ENCODE measurements around the gene COPS6. TPM values are rescaled to one million over a fixed set of nuclear protein-coding genes. Genes with fewer than 3 reads are reported as not detected.
A peak's percentile ranks its signal among the peaks of the same experiment; 100 is the strongest.

Gene COPS6
- total and polyA plus RNA-seq, 2 experiments from 2014 or later: 69.6 to 315 TPM

DNA sequence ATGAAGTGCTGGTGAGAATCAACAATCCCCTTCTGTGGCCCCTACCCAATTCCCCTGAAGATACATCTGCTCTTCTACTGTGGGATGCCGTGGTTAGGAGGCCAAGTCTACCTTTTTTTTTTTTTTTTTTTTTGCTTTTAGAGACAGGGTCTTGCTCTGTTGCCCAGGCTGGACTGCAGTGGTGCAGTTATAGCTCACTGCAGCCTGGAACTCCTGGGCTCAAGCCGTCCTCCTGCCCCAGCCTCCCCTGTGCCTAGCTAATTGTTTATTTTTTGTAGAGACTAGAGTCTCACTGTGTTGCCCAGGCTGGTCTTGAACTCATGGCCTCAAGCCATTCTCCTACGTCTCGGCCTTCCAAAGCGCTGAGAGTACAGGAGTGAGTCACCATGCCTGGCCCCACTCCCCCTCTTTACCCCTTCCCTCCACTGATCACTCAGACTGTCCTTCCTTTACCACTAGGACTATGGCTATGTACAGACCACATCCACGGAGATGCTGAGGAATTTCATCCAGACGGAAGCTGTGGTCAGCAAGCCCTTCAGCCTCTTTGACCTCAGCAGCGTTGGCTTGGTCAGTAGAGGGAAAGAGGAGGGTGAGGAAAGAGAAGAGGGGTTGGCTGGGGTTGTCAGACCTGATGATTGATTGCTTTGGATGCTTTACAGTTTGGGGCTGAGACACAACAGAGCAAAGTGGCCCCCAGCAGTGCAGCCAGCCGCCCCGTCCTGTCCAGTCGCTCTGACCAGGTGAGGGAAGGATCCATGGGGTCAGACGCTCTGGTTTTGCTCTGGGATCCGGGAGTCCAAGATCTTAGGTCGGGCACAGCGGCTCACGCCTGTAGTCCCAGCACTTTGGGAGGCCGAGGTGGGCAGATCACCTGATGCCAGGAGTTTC lies 14.4 kb downstream of the COPS6 start:
- Histone ChIP-seq H3K9me3 (ENCODE audit: low read depth) (no peaks in the 10 kb centered on the region), H3K27me3 (no peaks in the 10 kb centered on the region), H3K27ac (no peak overlapping the region), H3K36me3 (peaks cover 20% of the 10 kb centered on the region), H3K4me1 (ENCODE audit: low read depth) (no peaks in the 10 kb centered on the region), H3K4me3 (no peak overlapping the region)
- TF ChIP-seq, protein P1, sequence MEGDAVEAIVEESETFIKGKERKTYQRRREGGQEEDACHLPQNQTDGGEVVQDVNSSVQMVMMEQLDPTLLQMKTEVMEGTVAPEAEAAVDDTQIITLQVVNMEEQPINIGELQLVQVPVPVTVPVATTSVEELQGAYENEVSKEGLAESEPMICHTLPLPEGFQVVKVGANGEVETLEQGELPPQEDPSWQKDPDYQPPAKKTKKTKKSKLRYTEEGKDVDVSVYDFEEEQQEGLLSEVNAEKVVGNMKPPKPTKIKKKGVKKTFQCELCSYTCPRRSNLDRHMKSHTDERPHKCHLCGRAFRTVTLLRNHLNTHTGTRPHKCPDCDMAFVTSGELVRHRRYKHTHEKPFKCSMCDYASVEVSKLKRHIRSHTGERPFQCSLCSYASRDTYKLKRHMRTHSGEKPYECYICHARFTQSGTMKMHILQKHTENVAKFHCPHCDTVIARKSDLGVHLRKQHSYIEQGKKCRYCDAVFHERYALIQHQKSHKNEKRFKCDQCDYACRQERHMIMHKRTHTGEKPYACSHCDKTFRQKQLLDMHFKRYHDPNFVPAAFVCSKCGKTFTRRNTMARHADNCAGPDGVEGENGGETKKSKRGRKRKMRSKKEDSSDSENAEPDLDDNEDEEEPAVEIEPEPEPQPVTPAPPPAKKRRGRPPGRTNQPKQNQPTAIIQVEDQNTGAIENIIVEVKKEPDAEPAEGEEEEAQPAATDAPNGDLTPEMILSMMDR (IDR thresholded peaks at IDR 0.05; ENCODE audit: low read depth, low read length): no peak
- DNase-seq (ENCODE audit: low read depth in 1 of 2, low spot score in 1 of 2): peak in 1 of 2 donors; percentile 94

DNA sequence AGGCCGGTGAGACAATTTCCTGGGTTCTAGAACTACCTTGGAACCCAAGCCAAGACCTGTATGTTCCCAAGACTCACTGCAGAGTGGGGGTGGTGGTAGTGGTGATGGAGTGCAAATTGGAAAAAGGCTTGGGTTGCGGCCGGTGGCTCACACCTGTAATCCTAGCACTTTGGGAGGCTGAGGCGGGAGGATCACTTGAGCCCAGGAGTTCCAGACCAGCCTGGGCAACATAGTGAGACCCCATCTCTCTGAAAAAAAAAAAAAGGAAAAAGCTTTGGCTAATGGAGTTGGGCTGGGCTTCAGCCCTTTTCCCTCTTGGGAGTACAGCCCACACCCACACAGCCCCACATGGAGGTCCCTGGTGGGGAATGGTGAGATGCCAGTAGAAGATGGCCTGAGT lies 16.8 kb downstream of the COPS6 start:
- Histone ChIP-seq H3K27me3 (no peaks in the 10 kb centered on the region), H3K4me3 (no peak overlapping the region), H3K9me3 (ENCODE audit: low read depth) (no peaks in the 10 kb centered on the region), H3K4me1 (ENCODE audit: low read depth) (no peaks in the 10 kb centered on the region), H3K27ac (no peak overlapping the region), H3K36me3 (peaks cover 21% of the 10 kb centered on the region)
- no peak for DNase-seq (ENCODE audit: low read depth in 1 of 2, low spot score in 1 of 2)
- TF ChIP-seq, protein P1 (IDR thresholded peaks at IDR 0.05; ENCODE audit: low read depth, low read length): no peak

DNA sequence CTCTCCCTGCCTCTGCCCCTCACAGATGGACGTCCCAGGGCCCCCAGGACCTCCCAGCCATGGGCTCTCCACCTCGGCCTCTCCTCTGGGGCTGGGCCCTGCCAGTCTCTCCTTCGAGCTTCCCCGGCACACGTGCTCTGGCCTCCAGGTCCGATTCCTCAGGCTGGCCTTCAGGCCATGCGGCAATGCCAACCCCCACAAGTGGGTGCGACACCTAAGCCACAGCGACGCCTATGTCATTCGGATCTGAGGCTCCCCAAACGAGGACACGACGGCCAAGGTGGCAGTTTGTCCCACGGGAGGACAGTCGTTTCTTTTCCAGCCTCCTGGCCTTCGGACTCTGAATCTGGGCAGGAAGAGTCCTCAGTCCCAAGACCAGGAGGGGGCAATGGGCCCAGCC lies 17.9 kb downstream of the COPS6 start:
- DNase-seq (ENCODE audit: low read depth in 1 of 2, low spot score in 1 of 2): no peak
- Histone ChIP-seq H3K36me3 (peaks cover 28% of the 10 kb centered on the region), H3K4me3 (no peak overlapping the region), H3K9me3 (ENCODE audit: low read depth) (no peaks in the 10 kb centered on the region), H3K4me1 (ENCODE audit: low read depth) (no peaks in the 10 kb centered on the region), H3K27me3 (no peaks in the 10 kb centered on the region), H3K27ac (no peak overlapping the region)
- TF ChIP-seq, protein P1 (IDR thresholded peaks at IDR 0.05; ENCODE audit: low read depth, low read length): no peak

DNA sequence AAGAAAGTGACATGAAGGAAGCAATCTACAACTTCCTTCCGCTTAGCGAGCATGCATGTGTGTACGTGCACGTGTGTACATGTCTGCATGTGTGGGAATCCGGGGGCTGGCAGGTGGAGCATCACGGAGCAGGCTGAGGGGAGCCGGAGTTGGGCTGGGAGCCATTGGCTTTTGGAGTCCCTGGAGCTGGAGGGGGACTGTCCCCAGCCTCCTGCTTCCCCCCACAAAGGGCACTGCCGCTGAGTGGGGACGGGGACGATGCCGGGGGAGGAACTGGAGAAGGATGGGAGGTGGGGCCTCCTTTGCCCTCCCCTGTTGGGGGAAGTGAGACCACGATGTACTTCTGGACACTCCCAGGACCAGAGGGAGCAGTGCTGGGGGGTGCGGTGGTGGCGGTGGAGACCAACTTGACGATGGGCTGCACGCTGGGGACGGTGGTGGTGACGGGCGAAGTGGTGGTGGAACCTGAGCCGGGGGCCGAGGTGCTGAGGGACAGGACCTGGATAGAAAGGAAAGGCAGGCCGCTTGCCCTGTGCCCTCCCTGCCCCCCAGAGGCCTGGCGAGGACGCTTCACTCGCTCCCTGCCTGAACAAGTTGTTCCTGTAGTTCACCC lies 18.5 kb downstream of the COPS6 start:
- Histone ChIP-seq H3K4me3 (no peak overlapping the region), H3K27me3 (no peaks in the 10 kb centered on the region), H3K4me1 (ENCODE audit: low read depth) (no peaks in the 10 kb centered on the region), H3K36me3 (peaks cover 33% of the 10 kb centered on the region), H3K27ac (no peak overlapping the region), H3K9me3 (ENCODE audit: low read depth) (no peaks in the 10 kb centered on the region)
- no peak for DNase-seq (ENCODE audit: low read depth in 1 of 2, low spot score in 1 of 2)
- TF ChIP-seq, protein P1 (IDR thresholded peaks at IDR 0.05; ENCODE audit: low read depth, low read length): no peak

DNA sequence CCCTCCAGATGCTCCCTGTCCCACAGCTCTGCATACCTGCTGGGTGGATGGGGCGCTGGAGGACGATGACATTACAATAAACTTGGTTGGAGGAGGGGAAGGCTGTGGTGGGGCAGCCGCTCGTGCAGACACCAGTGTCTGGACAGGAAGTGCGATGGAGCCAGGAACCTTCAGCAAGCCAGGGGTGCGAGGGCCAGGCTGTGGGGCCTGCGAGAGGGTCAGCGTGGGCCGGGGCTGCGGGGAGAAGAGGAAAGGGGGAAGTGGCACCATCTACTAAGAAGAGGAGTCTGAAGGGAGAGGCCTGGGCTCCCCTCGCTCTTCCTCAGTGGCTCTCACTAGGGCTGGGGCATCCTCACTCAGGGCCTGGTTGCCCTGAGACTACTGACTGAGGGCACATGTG lies 19.1 kb downstream of the COPS6 start:
- H3K4me1 ChIP-seq (ENCODE audit: low read depth): no peaks in the 10 kb centered on the region
- no peak overlapping the region for H3K27ac ChIP-seq
- no peak for DNase-seq (ENCODE audit: low read depth in 1 of 2, low spot score in 1 of 2)
- no peaks in the 10 kb centered on the region for H3K9me3 ChIP-seq (ENCODE audit: low read depth)
- peaks cover 33% of the 10 kb centered on the region for H3K36me3 ChIP-seq
- no peaks in the 10 kb centered on the region for H3K27me3 ChIP-seq
- TF ChIP-seq, protein P1 (IDR thresholded peaks at IDR 0.05; ENCODE audit: low read depth, low read length): no peak
- H3K4me3 ChIP-seq: no peak overlapping the region

Data from cardiac muscle cell (in vitro differentiated cells and primary cell).